Astrocyte (in vitro differentiated cells and primary cell): ENCODE data around the gene FANK1.

Experiments
- EZH2 ChIP-seq: IDR thresholded peaks from 2 replicates; pipeline ENCODE4 v1.6.1; 2012; ENCODE audit warnings: mild to moderate bottlenecking, low read length, inconsistent platforms; ENCODE audit not compliant: insufficient read depth
- TF ChIP-seq, protein P1 (sequence below): IDR thresholded peaks from 2 replicates; pipeline ENCODE4 v1.5.1; 2011; ENCODE audit warnings: low read depth, mild to moderate bottlenecking, inconsistent platforms, low read length, moderate library complexity; ENCODE audit not compliant: insufficient read depth

DNA sequence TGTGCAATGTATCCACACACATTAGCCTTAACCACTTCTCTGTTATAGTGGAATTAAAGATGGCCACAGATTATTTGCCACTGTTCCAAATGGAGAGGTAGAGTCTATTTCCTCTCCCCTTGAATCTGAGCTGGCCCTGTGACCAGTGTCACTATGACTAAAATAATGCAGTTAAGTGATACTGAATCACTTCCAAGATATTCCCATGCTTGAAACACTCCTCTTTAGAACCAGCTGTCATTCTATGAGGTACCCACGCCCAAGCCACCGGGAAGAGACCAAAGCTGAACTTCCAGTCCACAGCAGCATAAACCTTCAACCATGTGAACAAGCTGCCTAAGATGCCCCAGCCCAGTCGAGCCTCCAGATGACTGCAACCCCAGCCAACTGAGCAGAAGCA lies 13.2 kb upstream of the FANK1 start:
- TF ChIP-seq, protein P1, sequence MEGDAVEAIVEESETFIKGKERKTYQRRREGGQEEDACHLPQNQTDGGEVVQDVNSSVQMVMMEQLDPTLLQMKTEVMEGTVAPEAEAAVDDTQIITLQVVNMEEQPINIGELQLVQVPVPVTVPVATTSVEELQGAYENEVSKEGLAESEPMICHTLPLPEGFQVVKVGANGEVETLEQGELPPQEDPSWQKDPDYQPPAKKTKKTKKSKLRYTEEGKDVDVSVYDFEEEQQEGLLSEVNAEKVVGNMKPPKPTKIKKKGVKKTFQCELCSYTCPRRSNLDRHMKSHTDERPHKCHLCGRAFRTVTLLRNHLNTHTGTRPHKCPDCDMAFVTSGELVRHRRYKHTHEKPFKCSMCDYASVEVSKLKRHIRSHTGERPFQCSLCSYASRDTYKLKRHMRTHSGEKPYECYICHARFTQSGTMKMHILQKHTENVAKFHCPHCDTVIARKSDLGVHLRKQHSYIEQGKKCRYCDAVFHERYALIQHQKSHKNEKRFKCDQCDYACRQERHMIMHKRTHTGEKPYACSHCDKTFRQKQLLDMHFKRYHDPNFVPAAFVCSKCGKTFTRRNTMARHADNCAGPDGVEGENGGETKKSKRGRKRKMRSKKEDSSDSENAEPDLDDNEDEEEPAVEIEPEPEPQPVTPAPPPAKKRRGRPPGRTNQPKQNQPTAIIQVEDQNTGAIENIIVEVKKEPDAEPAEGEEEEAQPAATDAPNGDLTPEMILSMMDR, result no peak
- no peak for TF ChIP-seq EZH2
